Hematopoietic multipotent progenitor cell treated with erythropoietin and hydrocortisone succinate and interleukin-3 and kit ligand, for 4 days (in vitro differentiated cells): ENCODE measurements around the gene SCN4A.
"Not testable (repeated sequence)": the region's sequence is repeated elsewhere in the genome, so short reads cannot be mapped to it uniquely, and the experiment has no call there.

Experiments used
- DNase-seq: peaks from one replicate; pipeline ENCODE4 v3.0.0-alpha.2; 2015

Gene SCN4A

DNA sequence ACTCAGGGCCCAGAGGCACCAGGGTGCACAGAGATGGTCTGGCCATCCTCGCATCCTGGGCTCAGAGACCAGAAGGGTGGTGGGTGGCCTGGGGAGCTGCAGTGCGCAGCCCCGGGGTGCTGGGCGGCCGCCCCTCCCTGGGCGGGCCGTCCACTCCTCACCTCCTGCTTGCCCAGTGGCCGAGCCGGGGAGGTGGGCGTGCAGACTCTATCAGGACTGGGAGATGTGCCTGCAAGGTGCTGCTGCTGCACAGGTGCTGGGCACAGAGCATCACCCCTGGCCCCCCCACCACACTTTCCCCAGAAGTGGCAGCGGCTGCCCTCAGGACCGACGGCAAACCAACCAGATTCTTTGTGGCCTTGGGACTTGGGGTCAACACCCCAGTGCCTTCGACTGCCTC lies at the start of gene SCN4A:
TSS of gene SCN4A (minus strand) at position 123 of the 400 bp plus-strand sequence. CDS start at position 46, 77 bp downstream.
- no peak for DNase-seq

DNA sequence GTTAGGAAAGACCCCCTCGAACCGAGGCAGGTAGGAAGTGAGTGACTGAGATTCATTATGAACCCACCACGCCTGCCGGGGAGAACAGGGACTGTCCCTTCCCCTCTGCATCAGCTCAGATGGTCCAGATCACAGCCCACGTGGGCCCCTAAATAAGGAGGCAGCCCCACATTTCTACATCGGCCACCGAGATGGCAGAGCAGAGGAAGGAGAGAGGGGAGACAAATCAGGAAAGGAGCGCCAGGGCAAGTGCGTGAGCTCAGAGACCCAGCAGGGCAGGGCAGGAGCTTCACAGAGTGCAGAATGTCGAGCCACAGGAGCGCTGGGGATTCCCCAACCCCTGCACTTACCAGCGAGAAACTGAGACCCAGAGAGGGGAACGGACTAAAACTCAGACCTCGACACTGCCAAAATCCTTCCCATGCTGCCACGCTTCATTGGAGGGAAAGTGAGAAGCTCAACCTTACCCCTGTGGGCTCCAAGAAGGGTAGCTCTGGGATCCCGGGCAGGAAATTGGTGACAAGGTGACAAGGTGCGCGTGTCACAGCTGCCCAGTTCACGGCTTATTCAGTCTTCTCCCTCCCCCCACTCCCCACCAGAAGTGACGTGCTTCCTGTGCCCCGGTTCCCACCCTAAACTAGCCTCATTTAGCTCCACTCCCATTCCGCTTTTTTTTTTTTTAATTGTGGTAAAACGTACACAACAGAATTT lies 47.5 kb upstream of the SCN4A start, which contains the start of gene ICAM2:
TSS of gene ICAM2 (minus strand) at position 578 of the 711 bp plus-strand sequence. CDS start 13,942 bp downstream, outside the sequence.
- DNase-seq, result peak; percentile 98

DNA sequence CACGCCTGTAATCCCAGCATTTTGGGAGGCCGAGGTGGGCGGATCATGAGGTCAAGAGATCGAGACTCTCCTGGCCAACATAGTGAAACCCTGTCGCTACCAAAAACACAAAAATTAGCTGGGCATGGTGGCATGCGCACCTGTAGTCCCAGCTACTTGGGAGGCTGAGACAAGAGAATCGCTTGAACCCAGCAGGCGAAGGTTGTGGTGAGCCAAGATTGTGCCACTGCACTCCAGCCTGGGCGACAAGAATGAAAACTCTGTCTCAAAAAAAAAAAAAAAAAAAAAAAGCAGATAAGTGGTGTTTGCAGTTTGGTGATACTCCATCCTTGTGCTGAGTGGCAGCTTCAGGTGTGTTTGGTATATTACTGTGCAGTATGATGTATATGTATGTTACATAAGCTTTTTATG lies 46.8 kb upstream of the SCN4A start:
- DNase-seq, result peak; percentile 50

DNA sequence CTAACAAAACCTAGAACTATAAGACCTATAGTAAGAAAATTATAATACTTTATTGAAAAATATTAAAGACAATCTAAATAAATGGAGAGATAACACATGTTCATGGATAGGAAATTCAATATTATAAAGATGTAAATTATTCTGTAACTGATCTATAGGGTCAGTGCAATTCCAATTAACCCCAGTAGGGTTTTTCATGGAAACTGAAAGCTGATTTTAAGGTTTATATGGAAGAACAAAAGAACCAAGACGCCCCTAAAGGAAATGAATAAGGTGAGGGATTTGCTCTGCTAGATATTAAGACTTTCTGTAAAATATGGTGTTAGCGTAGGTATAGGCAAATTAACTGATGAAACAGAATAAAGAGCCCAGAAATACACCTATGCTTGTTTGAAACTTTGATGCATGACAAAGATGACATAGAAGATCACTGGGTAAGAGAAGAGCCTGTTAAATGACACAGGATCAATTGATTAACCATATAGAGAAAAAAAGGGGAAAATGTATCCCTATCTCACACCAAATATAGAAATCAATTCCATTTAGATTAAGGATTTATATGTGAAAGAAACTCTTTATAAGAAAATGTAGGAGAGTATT lies 44.8 kb upstream of the SCN4A start:
- peak; percentile 41 for DNase-seq

DNA sequence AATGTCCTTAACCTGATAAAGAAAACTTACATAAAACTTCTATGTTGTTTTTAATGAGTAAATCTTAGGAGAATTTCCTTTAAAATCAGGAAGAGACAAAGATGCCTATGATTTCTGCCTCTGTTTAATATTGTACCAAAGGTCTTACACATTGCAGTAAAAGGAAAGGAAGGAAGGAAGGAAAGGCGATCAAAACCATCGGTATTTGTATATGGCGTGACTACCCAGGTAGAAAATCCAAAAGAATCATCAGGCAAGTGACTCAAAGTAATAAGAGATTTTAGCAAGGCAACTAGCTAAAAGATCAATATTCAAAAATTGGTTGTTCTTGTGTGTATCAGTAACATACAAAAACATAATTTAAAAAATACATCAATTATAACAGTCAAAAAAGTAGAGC lies 44.3 kb upstream of the SCN4A start:
- DNase-seq, result no peak

DNA sequence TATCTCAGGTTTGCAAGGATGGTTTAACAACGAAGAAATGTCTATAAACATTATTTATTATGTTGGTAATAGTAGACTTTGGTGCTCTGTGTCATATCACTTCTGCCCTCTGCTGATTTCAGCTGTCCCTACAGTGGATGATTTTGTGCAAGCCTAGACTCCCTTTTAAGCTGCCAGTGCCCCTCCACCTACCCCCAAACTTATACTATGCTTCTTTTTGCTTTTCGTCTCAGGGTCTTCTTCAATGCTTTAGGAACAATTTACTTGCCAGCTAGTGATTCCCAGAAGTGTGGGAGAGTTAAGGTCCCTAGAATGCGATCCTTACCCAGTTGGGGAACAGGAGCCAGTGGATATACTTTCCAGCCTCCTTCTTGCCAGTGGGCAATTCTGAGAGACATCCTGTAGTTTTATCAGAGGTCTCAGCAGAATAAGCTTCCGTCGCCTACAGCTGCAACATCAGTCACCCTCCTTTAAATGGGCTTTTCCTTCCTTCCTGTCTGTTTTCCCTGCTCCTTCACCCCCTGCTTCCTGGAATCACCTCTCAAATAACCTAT lies 43.6 kb upstream of the SCN4A start:
- DNase-seq, result peak; percentile 69

DNA sequence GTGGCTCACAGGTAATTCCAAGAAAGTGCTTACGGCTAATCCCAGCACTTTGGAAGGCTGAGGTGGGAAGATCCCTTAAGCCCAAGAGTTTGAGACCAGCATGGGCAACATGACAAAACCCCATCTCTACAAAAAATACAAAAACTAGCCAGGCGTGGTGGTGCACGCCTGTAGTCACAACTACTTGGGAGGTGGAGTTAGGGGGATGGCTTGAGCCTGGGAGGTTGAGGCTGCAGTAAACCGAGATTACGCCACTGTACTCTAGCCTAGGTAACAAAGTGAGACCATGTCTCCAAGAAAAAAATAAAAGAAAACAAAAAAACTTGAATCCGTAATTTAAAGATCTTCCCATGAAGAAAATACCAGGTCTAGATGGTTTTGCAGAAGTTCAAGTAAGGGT lies 42.7 kb upstream of the SCN4A start:
- no peak for DNase-seq

DNA sequence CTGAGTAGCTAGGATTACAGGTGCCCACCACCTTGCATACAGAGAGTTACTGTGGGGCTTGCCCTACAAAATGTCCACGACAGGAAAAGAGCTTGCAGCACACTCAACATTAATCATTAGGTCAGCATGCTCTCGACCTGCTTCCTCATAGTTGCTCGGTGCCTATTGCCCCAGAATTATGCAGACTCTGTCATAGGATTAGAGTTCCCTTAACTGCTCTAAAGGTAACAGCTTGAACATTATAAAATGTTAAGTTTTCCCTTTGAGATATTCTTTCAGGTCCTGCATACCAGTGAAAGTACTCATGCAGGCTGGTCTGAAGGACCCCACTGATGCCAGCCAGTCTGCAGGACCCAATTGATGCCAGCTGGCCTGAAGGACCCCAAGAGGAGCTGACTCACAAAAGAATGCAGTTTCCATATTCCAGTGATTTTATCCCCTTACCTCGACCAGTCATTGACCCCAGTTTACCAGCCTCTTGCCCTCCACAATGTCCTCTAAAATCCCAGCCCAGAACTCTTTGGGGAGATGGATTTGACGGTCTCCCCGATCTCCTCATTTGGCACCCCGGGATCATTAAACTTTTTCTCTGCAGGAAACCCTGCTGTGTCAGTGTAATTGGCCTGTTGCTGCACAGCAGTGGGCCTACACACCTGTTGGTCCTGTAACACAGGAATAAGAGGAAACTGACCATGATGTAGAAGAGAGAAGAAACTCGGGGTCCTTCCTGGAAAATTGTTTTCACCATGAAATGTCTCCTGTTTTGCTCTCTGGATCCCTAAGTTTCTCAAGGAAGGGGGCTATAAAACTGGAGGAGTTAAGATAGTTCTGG lies 37.1 kb upstream of the SCN4A start:
- DNase-seq, result peak; percentile 46

DNA sequence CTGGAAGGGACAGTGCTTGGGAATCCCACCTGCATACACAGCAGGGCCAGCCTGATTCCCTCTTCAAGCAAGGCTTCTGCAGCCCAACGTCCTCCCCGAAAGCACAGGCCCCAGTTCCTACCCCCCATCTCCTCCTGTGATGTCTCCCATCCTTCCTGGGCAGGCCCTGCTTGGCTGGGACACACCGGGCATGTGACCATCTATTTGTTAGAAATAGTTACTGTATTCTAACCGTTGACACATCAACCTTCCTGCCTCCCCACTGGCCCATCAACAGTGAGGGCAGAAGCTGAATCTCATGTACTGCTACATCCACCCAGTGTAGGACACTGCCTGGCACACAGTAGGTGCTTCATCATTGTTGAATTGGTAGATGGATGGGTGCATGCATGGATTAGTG lies 36.1 kb upstream of the SCN4A start:
- no peak for DNase-seq

DNA sequence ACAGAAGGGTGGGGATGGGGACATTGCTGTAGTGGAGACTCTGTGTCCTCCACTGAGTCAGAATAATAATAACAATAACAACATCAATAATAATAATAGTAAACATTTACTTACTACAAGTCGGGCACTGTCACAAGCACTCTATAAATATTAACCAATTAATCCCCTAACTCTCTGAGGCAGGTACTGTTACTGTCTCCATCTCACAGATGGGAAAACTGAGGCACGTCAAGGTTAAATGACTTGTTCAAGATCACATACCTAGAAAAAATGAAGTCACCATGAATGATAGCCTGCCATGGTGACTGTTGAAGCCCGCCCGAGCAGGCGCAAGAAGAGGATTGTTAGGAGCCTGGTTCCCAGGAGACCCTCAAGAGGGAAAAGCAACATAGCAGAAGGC lies 35.6 kb upstream of the SCN4A start:
- no peak for DNase-seq

DNA sequence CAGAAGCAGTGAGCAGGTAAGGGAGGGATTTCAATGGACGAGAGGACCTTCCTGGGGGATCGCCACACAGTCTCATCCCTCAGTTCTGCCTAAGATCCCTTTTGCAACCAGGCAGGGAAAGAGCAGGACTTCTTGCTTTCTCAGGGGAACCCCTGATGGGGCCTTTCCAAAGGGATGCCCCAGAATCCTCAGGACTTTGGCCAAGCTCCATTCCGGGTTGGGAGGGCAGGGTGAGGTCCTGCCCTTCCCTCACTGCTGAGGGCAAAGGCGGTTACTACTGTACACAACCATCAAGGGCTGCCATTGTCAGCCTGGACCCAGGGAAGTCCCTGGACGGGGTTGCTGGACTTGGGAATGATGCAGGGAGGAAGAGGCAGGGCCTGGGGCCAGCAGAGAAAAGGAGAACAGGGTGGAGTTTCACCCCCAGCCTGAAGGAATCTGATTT lies 35.1 kb upstream of the SCN4A start:
- no peak for DNase-seq

DNA sequence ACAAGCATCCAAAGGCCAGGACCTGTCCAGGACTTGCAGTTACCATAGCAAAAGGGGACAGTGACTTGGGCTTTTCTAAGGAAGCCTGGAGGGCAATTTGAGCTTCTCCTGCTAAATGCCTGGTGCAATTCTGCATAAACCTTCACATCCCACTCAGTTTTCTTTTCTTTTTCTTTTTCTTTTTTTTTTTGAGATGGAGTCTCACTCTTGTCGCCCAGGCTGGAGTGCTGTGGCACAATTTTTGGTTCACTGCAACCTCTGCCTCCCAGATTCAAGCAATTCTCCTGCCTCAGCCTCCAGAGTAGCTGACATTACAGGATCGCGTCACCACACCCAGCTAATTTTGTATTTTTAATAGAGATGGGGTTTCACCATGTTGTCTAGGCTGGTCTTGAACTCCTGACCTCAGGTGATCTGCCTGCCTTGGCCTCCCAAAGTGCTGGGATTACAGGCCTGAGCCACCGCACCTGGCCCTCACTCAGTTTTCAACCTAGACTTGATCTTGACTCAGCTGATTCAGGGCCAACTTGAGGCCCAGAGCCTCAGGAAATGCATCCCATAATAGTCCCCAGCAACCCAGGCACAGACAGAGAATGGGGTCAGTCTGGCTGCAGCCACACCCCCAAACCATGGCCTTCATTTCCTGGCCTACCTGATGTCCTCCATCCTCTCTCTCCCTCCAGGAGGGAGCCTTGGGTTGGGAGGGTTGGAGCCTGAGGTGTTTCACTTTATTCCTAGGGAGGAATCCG lies 34.5 kb upstream of the SCN4A start:
- DNase-seq, result not testable (repeated sequence)

DNA sequence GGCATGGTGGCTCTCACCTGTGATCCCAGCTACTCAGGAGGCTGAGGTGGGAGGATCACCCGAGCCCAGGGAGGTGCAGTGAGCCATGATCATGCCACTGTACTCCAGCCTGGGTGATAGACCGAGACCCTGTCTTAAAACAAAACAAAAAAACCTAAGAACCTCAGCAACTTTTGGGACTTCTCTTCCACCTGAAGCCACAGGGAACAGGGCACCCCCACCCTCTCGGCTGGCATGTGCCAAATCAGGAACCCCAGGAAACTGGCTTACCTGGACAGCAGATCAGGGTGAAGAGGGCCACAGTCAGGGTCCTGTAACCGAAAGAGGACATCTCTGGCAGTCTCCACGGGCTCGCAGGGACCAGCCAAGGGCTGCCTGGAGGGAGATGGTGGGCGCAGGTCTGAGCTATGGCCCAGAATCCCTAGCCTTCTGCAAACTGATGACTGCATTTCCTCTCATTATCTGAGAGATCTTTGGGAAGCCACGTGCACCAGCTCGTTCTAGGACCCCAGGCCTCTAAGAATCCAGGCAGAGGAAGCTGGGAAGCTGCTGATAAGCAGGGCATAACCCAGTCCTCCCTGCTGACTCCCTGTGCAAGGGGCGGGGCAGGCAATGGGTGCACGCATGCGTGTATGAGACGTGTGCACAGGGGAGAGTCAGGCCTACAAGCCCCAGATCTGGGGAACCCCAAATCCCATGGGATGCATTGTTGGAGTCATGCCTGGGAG lies 33.8 kb upstream of the SCN4A start:
- peak; percentile 97 for DNase-seq

DNA sequence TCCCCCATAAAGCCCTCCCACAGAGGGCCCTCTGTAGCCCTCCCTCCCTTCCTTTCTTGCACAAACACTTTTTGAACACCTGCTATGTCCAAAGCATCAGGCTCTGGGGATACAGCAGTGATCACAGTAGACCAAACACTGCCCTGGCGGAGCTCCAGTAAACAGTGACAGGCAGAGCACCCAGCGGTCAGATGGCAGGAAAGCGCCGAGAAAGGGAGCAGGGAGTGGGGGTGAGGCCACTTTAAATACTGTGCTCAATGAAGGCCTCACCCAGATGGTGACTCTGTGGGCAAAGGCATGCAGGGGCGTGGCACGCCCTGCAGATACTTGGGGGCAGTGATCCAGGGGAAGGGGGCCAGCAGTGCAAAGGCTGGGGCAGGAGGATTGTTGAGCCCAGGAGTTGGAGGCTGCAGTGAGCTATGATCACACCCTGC lies 33.0 kb upstream of the SCN4A start:
- peak; percentile 92 for DNase-seq

DNA sequence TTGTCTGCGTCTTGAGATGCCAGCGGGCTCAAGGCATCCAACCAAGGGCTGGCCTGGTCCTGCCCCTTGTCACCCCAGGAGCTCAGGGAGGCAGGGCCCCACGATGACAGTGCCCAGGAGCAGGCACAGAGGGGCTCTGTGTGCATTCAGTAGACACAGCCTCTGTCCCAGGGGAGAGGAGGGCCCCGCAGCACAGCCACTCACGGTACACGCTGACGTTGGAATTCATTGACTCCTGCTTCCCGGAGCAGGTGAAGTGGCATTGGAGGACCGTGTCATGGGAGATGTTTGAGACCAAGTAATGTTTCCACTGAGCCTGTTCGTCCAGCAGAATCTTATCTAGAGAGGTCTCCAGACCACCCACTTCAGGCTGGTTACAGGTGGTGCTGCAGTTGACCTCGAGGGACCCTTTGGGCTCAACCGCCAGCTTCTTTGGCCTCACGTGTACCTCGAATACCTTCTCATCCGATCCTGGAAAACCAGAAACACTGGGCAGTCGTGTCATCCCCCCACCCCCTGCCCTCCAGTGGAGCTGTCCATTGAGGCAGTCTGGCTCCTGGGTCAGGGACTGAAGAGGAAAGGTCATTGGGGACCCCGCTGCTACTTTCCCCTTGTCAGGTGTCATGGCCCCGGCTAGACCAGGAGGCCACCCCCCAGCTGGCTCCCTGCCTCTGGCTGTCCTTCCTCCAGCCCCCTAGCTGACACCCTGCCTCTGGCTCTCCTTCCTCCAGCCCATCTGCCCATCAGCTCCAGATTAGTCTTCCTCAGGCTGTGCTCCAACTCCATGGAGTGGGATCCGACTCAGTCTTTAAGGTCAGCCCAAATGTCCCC lies 32.4 kb upstream of the SCN4A start:
- no peak for DNase-seq

DNA sequence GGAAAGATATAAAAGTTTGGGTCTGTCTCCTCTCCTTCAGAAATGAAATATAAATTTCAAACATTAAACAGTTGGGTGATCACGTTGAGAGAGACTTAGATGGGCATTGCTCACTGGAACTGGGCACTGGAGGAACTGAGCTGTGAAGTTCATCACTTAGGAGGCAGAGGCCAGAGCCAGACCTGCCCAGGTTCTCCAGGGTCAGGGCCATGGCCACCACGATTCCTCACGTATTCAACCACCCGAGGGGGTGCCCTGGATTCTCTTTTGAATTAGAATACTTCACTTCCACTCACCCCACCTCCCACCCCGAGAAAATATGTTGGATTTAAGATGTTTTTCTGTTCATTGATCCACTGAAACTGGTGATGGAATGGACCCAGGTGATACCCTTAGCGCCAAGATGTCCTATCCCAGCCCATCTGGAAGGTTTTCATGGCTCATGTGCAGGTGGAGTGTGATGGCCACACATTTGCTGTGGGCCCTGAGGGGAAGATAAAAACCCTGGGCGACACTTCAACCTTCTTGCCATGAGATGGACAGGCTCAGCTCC lies 31.6 kb upstream of the SCN4A start:
- DNase-seq, result no peak

DNA sequence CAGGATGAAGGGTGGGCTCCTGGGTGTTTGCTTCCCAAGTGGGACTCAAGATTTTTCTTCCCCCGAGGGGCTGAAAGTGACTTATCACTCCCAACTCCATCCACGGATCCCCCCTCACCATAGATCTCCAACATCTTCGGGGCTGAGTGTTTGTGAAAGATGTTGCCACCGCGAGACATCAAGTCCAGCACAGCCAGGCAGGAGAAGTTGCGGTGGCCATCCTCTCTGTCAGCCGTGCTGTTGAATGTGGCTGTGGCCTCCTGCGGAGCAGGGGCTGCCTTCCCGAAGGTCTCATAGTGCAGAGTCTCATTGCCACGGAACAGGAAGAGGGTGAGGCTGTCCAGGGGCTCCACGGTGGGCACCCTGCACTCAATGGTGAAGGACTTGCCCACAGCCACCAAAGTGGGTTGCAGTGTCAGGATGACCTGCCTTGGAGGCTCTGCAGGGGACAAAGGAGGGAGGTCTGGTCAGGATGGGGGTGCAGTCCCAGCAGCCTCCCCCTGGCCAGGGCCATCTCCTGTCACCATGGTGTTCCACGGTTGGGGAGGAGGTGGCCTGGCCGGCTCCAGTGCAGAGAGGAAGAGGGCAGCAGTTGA lies 30.9 kb upstream of the SCN4A start:
- no peak for DNase-seq

DNA sequence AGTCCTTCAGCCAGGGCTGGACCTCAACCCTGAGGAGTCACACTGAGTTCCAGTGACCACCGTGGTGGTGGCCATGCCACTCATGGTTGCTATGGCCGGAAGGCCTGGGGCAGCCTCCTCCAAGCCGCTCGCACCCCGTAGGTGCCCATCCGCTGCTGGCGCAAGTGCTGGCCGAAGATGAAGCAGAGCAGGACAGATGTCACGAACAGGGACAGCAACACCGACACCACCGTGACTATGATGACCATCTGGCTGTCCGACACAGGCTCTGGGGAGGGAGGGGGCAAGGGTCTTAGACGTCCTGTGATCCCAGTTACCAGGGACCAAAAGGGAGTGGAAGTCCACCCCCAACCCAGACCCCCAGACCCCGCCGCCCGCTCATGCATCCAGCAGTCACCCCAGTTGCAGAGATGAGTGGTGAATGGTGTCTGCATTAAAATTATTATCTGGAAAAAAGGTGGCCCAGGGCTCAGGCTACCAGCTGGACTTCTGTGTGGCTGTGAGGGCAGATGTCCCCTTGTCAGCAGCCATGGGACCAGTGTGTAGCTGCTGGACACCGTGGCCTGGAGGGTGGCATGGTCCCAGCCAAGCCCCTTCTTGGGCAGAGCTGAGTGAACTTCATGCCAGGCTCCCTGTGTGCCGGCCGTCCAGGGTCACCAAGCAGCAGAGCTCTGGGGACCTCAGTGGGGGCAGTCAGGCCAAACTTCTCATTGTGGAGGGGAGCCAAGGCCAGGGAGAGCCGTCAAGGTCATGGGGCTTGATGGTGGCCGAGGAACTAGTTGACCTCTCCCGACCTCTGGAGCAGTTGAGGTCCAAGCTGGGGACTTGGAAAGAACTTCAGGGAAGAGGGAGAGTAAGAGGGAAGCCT lies 30.2 kb upstream of the SCN4A start:
- no peak for DNase-seq
